K562 (cell line): ENCODE data around the gene RABL6. TPM values are rescaled to one million over a fixed set of nuclear protein-coding genes. Genes with fewer than 3 reads are reported as not detected.

Source experiments
- BRD4 ChIP-seq: fragments of 200-600 bp; sonication (generic); IDR thresholded peaks from 2 replicates; pipeline ENCODE4 v1.6.1; 2017; ENCODE audit warnings: inconsistent platforms
- CC2D1A ChIP-seq: fragments of 450-650 bp; IDR thresholded peaks from 2 replicates; pipeline ENCODE4 v1.6.1; 2017; ENCODE audit warnings: mild to moderate bottlenecking
- DPF2 ChIP-seq: fragments of 450-650 bp; IDR thresholded peaks from 2 replicates; pipeline ENCODE4 v1.6.1; 2016
- ESRRA ChIP-seq: fragments of 450-650 bp; IDR thresholded peaks from 2 replicates; pipeline ENCODE4 v1.6.1; 2014; ENCODE audit warnings: low read depth, mild to moderate bottlenecking, moderate library complexity, borderline replicate concordance
- HDAC2 ChIP-seq: fragments of 450-650 bp; IDR thresholded peaks from 2 replicates; pipeline ENCODE4 v1.6.1; 2016; ENCODE audit warnings: mild to moderate bottlenecking
- MCM3 ChIP-seq: fragments of 450-650 bp; IDR thresholded peaks from 2 replicates; pipeline ENCODE4 v1.6.1; 2016
- PHF20 ChIP-seq: fragments of 450-650 bp; IDR thresholded peaks from 2 replicates; pipeline ENCODE4 v1.6.1; 2018; ENCODE audit not compliant: partially characterized antibody
- POU5F1 ChIP-seq: fragments of 150-350 bp; IDR thresholded peaks from 2 replicates; pipeline ENCODE4 v1.6.1; 2014; ENCODE audit warnings: borderline replicate concordance, low read length, low read depth, mild to moderate bottlenecking; ENCODE audit not compliant: partially characterized antibody
- RBFOX2 ChIP-seq: fragments of 200-400 bp; formaldehyde crosslinking; IDR thresholded peaks from 2 replicates; pipeline ENCODE4 v1.6.1; 2017; ENCODE audit warnings: low read depth, mild to moderate bottlenecking, low read length, moderate library complexity
- RFX7 ChIP-seq: fragments of 250-450 bp; sonication (Bioruptor Pico); IDR thresholded peaks from 2 replicates; pipeline ENCODE4 v1.5.1; 2021; ENCODE audit warnings: mild to moderate bottlenecking
- SUPT5H ChIP-seq: fragments of 450-650 bp; IDR thresholded peaks from 2 replicates; pipeline ENCODE4 v1.6.1; 2016
- TBL1XR1 ChIP-seq, 2 experiments: IDR thresholded peaks; 2 replicates each; pipeline ENCODE4 v1.6.1; 2012; ENCODE audit warnings: improper control_type of control experiment in 2 of 2, low read length in 2 of 2, mild to moderate bottlenecking in 1 of 2
- ZNF239 ChIP-seq: fragments of 250-450 bp; sonication (Bioruptor Pico); IDR thresholded peaks from 2 replicates; pipeline ENCODE4 v1.4.0; 2020; ENCODE audit warnings: mild to moderate bottlenecking
- ZNF3 ChIP-seq: fragments of 250-450 bp; sonication (Bioruptor Pico); IDR thresholded peaks from 2 replicates; pipeline ENCODE4 v1.5.0; 2021; ENCODE audit warnings: mild to moderate bottlenecking, moderate library complexity
- polyA plus RNA-seq, 8 experiments: library from polyadenylated mRNA; depleted of rRNA in 4 of 8; stranded (reverse) in 5 of 8; unstranded in 3 of 8; fragments of >200 nt; fragmentation: Nextera tagmentation in 2 of 8; fragmentation: Illumina TruSeq in 1 of 8; extraction: Ambion mirVana in 2 of 8; extraction: Trizol in 1 of 8; gene quantifications; 2 replicates each; pipeline versions ENCODE4 v1.2.1 to v1.2.3, GENCODE V29; 2011 to 2014; ENCODE audit warnings: inconsistent platforms in 1 of 8, missing spikeins in 1 of 8
- total RNA-seq, 7 experiments: library from RNA; depleted of rRNA in 6 of 7; stranded (reverse); fragments of >200 nt in 6 of 7; fragmentation: Illumina TruSeq in 2 of 7; extraction: Trizol in 2 of 7; gene quantifications; 2 replicates each; pipeline versions ENCODE4 v1.2.1 to v1.2.3, GENCODE V29; 2011 to 2021; ENCODE audit warnings: low replicate concordance in 1 of 7
- TF ChIP-seq, protein P1 (sequence below): fragments of 250-450 bp; sonication (Bioruptor Pico); IDR thresholded peaks from 2 replicates; pipeline ENCODE4 v1.8.0; 2021; ENCODE audit warnings: moderate library complexity, mild to moderate bottlenecking, inconsistent platforms
- TF ChIP-seq, protein P2 (sequence below): fragments of 450-650 bp; IDR thresholded peaks from 2 replicates; pipeline ENCODE4 v1.6.1; 2016; ENCODE audit warnings: borderline replicate concordance
- TF ChIP-seq, protein P3 (sequence below): sonication (generic); formaldehyde crosslinking; IDR thresholded peaks from 2 replicates; pipeline ENCODE4 v1.9.0; 2022; ENCODE audit warnings: mild to moderate bottlenecking, missing genetic modification reagents
- TF ChIP-seq, protein P4 (sequence below): fragments of 450-650 bp; IDR thresholded peaks from 2 replicates; pipeline ENCODE4 v1.6.1; 2016; ENCODE audit warnings: low read depth

Gene RABL6
- total and polyA plus RNA-seq, 9 of the 15 experiments (the other 6 are each of a cell fraction or from before 2014, with no cell fraction given): 5.6 to 181 (median 84.5) TPM

DNA sequence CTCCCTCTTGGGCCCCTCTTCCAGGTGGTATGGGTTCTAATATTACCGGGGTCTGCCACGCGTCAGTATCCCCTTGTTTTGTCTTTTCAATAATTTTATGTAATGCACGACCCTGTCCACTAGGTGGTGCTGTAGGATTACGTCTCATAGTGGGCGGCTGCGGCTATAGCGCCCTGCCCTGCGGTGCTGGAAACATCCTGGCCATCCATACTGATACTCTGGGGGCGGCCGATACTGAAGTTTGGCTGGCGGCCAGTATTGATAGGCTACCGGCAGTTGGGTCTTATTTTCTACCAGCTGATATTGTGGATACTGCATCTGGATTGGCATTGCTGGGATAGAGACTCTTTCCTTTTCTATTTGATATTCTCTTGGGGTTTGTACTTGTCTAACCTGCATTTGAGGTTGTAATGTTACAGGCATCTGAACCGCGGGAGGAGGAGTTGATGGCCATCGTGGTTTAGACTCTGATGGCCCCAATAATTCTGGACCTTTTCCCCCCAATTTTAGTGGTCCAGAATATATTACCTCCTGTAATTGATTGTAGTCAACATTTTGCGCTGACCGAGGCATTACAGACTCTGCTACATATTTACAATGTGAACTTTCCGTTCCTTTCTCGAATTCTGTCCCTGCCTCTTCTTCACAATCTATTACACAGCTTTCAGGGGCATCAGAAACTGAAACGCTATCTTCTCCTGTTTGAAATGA is 19.9 kb upstream of the RABL6 start (continued):
- TF ChIP-seq RFX7 (CRISPR knock-in tag) (no peak), ESRRA (no peak), TBL1XR1 (IDR thresholded peaks at IDR 0.05; ENCODE audit: low read length in 2 of 2) (0 out of 4 replicates have a peak, but pooled peaks of 1 of the 2 experiments have one; percentile 29), DPF2 (peak; percentile 57), POU5F1 (no peak), BRD4 (no peak), PHF20 (no peak), ZNF3 (CRISPR knock-in tag) (no peak), ZNF239 (CRISPR knock-in tag) (no peak), SUPT5H (no peak), CC2D1A (no peak; the same call in 1 of the 2 replicates), MCM3 (no peak), RBFOX2 (no peak), HDAC2 (peak; percentile 70)
- TF ChIP-seq, protein P1, sequence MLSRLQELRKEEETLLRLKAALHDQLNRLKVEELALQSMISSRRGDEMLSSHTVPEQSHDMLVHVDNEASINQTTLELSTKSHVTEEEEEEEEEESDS: no peak
- TF ChIP-seq, protein P2, sequence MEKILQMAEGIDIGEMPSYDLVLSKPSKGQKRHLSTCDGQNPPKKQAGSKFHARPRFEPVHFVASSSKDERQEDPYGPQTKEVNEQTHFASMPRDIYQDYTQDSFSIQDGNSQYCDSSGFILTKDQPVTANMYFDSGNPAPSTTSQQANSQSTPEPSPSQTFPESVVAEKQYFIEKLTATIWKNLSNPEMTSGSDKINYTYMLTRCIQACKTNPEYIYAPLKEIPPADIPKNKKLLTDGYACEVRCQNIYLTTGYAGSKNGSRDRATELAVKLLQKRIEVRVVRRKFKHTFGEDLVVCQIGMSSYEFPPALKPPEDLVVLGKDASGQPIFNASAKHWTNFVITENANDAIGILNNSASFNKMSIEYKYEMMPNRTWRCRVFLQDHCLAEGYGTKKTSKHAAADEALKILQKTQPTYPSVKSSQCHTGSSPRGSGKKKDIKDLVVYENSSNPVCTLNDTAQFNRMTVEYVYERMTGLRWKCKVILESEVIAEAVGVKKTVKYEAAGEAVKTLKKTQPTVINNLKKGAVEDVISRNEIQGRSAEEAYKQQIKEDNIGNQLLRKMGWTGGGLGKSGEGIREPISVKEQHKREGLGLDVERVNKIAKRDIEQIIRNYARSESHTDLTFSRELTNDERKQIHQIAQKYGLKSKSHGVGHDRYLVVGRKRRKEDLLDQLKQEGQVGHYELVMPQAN: peak; percentile 48; the same call in 1 of the 2 replicates
- TF ChIP-seq, protein P3, sequence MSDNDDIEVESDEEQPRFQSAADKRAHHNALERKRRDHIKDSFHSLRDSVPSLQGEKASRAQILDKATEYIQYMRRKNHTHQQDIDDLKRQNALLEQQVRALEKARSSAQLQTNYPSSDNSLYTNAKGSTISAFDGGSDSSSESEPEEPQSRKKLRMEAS (CRISPR knock-in tag): no peak
- TF ChIP-seq, protein P4, sequence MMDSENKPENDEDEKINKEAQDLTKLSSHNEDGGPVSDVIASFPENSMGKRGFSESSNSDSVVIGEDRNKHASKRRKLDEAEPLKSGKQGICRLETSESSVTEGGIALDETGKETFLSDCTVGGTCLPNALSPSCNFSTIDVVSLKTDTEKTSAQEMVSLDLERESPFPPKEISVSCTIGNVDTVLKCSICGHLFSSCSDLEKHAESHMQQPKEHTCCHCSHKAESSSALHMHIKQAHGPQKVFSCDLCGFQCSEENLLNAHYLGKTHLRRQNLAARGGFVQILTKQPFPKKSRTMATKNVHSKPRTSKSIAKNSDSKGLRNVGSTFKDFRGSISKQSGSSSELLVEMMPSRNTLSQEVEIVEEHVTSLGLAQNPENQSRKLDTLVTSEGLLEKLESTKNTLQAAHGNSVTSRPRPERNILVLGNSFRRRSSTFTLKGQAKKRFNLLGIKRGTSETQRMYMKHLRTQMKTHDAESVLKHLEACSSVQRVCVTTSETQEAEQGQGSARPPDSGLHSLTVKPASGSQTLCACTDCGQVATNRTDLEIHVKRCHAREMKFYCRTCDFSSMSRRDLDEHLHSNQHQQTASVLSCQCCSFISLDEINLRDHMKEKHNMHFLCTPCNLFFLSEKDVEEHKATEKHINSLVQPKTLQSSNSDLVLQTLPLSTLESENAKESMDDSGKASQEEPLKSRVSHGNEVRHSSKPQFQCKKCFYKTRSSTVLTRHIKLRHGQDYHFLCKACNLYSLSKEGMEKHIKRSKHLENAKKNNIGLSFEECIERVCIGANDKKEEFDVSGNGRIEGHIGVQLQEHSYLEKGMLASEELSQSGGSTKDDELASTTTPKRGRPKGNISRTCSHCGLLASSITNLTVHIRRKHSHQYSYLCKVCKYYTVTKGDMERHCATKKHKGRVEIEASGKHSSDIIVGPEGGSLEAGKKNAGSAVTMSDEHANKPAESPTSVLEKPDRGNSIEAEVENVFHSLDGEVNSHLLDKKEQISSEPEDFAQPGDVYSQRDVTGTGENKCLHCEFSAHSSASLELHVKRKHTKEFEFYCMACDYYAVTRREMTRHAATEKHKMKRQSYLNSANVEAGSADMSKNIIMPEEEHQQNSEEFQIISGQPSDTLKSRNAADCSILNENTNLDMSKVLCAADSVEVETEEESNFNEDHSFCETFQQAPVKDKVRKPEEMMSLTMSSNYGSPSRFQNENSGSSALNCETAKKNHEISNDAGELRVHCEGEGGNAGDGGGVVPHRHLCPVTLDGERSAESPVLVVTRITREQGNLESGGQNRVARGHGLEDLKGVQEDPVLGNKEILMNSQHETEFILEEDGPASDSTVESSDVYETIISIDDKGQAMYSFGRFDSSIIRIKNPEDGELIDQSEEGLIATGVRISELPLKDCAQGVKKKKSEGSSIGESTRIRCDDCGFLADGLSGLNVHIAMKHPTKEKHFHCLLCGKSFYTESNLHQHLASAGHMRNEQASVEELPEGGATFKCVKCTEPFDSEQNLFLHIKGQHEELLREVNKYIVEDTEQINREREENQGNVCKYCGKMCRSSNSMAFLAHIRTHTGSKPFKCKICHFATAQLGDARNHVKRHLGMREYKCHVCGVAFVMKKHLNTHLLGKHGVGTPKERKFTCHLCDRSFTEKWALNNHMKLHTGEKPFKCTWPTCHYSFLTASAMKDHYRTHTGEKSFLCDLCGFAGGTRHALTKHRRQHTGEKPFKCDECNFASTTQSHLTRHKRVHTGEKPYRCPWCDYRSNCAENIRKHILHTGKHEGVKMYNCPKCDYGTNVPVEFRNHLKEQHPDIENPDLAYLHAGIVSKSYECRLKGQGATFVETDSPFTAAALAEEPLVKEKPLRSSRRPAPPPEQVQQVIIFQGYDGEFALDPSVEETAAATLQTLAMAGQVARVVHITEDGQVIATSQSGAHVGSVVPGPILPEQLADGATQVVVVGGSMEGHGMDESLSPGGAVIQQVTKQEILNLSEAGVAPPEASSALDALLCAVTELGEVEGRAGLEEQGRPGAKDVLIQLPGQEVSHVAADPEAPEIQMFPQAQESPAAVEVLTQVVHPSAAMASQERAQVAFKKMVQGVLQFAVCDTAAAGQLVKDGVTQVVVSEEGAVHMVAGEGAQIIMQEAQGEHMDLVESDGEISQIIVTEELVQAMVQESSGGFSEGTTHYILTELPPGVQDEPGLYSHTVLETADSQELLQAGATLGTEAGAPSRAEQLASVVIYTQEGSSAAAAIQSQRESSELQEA: no peak
